SK-N-SH treated with all-trans-retinoic acid at 6 μM for 48 hours (cell line): ENCODE results near the gene PLPPR2.

Source experiments
- ATAC-seq: fragments of 200-7000 bp; cut with Tn5 transposase; 3 replicates; pipeline ENCODE4 v1.9.1; 2020; ENCODE audit warnings: mild to moderate bottlenecking, moderate library complexity
- BACH2 ChIP-seq: fragments of 250-450 bp; sonication (Bioruptor Pico); IDR thresholded peaks from 2 replicates; pipeline ENCODE4 v1.9.0; 2021; ENCODE audit warnings: mild to moderate bottlenecking, borderline replicate concordance
- CREB5 ChIP-seq: fragments of 250-450 bp; sonication (Bioruptor Pico); IDR thresholded peaks from 2 replicates; pipeline ENCODE4 v1.5.1; 2020; ENCODE audit warnings: low read depth, mild to moderate bottlenecking, moderate library complexity
- CSDC2 ChIP-seq: fragments of 250-450 bp; sonication (Bioruptor Pico); IDR thresholded peaks from 2 replicates; pipeline ENCODE4 v1.5.0; 2020; ENCODE audit warnings: mild to moderate bottlenecking, moderate library complexity
- ESRRG ChIP-seq: fragments of 250-450 bp; sonication (Bioruptor Pico); IDR thresholded peaks from 2 replicates; pipeline ENCODE4 v1.6.1; 2021; ENCODE audit warnings: mild to moderate bottlenecking
- GLIS3 ChIP-seq: fragments of 250-450 bp; sonication (Bioruptor Pico); IDR thresholded peaks from 2 replicates; pipeline ENCODE4 v1.5.0; 2020; ENCODE audit warnings: mild to moderate bottlenecking, moderate library complexity
- ISL1 ChIP-seq: fragments of 250-450 bp; sonication (Bioruptor Pico); IDR thresholded peaks from 2 replicates; pipeline ENCODE4 v2.1.2; 2022; ENCODE audit warnings: mild to moderate bottlenecking, moderate library complexity
- PATZ1 ChIP-seq: fragments of 250-450 bp; sonication (Bioruptor Pico); IDR thresholded peaks from 2 replicates; pipeline ENCODE4 v1.8.0; 2020; ENCODE audit warnings: mild to moderate bottlenecking, moderate library complexity, borderline replicate concordance
- PPARA ChIP-seq: fragments of 250-450 bp; sonication (Bioruptor Pico); IDR thresholded peaks from 2 replicates; pipeline ENCODE4 v1.5.0; 2020; ENCODE audit warnings: mild to moderate bottlenecking, borderline replicate concordance
- RARB ChIP-seq: fragments of 250-450 bp; sonication (Bioruptor Pico); IDR thresholded peaks from 2 replicates; pipeline ENCODE4 v1.8.0; 2021; ENCODE audit warnings: mild to moderate bottlenecking, moderate library complexity
- SNAI2 ChIP-seq: fragments of 250-450 bp; sonication (Bioruptor Pico); IDR thresholded peaks from 2 replicates; pipeline ENCODE4 v1.5.0; 2020; ENCODE audit warnings: mild to moderate bottlenecking, moderate library complexity
- TOX ChIP-seq: fragments of 250-450 bp; sonication (Bioruptor Pico); IDR thresholded peaks from 2 replicates; pipeline ENCODE4 v1.8.0; 2021; ENCODE audit warnings: mild to moderate bottlenecking, moderate library complexity, borderline replicate concordance
- ZFP3 ChIP-seq: fragments of 250-450 bp; sonication (Bioruptor Pico); IDR thresholded peaks from 2 replicates; pipeline ENCODE4 v1.5.0; 2020; ENCODE audit warnings: mild to moderate bottlenecking, moderate library complexity
- ZNF70 ChIP-seq: fragments of 450-650 bp; formaldehyde crosslinking; IDR thresholded peaks from 2 replicates; pipeline ENCODE4 v1.5.0; 2020; ENCODE audit warnings: mild to moderate bottlenecking, moderate library complexity
- ZNF8 ChIP-seq: fragments of 450-650 bp; formaldehyde crosslinking; IDR thresholded peaks from 2 replicates; pipeline ENCODE4 v1.5.0; 2020; ENCODE audit warnings: mild to moderate bottlenecking, moderate library complexity
- TF ChIP-seq, protein P1 (sequence below): fragments of 250-450 bp; sonication (Bioruptor Pico); IDR thresholded peaks from 2 replicates; pipeline ENCODE4 v1.5.0; 2020; ENCODE audit warnings: mild to moderate bottlenecking, moderate library complexity
- TF ChIP-seq, protein P2 (sequence below): fragments of 250-450 bp; sonication (Bioruptor Pico); IDR thresholded peaks from 2 replicates; pipeline ENCODE4 v1.8.0; 2021; ENCODE audit warnings: low read depth, mild to moderate bottlenecking, moderate library complexity, borderline replicate concordance

PLPPR2 gene

DNA sequence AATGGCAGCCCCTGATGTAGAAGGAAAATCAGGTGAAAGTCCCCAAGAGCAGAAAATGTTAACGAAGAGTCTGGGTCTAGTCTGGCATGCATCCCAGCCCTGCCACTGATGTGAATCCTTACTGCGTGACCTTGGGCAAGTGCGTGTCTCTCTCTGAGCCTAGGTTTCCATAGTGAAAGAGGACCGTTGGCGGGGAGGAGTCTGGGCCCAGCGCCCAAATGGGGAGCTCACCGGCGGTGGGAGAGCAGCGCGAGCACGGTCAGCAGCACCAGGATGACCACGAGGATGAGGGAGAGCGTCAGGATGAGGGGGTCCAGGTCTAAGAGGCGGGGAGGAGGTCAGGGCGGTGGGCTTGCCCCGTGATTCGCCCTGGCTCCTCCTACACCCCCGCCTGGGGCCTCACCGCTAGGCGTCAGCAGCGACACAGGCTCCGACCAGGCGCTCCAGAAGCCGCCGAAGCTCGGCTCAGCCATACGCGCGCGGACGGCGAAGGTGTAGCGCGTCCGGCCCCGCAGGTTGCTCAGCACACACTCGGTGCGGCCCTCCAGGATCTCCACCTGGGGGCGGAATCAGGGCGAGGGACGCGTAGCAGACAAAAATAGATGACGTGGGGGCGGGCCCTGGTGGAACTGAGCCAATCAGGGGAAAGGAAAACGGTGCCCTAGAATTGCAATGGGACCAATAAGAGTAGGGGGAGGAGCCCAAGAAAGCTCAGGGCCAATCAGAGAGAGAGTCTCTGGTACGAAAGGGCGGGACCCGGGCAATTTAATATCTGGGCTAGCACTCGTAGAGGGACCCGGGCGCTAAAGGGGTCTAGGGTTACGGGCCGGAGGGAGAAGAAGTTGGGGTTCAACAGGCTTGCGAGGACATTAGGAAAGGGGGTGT lies 25.7 kb downstream of the PLPPR2 start:
- TF ChIP-seq PPARA (CRISPR knock-in tag) (no peak), BACH2 (CRISPR knock-in tag) (no peak), ZNF70 (no peak), PATZ1 (CRISPR knock-in tag) (no peak), GLIS3 (CRISPR knock-in tag) (no peak)
- TF ChIP-seq, protein P1, sequence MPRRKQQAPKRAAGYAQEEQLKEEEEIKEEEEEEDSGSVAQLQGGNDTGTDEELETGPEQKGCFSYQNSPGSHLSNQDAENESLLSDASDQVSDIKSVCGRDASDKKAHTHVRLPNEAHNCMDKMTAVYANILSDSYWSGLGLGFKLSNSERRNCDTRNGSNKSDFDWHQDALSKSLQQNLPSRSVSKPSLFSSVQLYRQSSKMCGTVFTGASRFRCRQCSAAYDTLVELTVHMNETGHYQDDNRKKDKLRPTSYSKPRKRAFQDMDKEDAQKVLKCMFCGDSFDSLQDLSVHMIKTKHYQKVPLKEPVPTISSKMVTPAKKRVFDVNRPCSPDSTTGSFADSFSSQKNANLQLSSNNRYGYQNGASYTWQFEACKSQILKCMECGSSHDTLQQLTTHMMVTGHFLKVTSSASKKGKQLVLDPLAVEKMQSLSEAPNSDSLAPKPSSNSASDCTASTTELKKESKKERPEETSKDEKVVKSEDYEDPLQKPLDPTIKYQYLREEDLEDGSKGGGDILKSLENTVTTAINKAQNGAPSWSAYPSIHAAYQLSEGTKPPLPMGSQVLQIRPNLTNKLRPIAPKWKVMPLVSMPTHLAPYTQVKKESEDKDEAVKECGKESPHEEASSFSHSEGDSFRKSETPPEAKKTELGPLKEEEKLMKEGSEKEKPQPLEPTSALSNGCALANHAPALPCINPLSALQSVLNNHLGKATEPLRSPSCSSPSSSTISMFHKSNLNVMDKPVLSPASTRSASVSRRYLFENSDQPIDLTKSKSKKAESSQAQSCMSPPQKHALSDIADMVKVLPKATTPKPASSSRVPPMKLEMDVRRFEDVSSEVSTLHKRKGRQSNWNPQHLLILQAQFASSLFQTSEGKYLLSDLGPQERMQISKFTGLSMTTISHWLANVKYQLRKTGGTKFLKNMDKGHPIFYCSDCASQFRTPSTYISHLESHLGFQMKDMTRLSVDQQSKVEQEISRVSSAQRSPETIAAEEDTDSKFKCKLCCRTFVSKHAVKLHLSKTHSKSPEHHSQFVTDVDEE (CRISPR knock-in tag): no peak
- ATAC-seq: peak; percentile 82

- peak; percentile 5 for ATAC-seq
- TF ChIP-seq CSDC2 (CRISPR knock-in tag): no peak
These were observed 27.9 kb downstream of the PLPPR2 start for GRCh38 chr19:11382898-11383705.

- no peak for ATAC-seq
- TF ChIP-seq ZFP3 (CRISPR knock-in tag): no peak
These were observed 28.4 kb downstream of the PLPPR2 start for GRCh38 chr19:11383706-11384048.

- no peak for TF ChIP-seq SNAI2
- no peak for TF ChIP-seq TOX (CRISPR knock-in tag)
- no peak for TF ChIP-seq ISL1 (CRISPR knock-in tag)
- TF ChIP-seq, all 23 proteins: peak for 0
- ATAC-seq: no peak
These were observed 29.5 kb downstream of the PLPPR2 start for GRCh38 chr19:11384778-11385129.

DNA sequence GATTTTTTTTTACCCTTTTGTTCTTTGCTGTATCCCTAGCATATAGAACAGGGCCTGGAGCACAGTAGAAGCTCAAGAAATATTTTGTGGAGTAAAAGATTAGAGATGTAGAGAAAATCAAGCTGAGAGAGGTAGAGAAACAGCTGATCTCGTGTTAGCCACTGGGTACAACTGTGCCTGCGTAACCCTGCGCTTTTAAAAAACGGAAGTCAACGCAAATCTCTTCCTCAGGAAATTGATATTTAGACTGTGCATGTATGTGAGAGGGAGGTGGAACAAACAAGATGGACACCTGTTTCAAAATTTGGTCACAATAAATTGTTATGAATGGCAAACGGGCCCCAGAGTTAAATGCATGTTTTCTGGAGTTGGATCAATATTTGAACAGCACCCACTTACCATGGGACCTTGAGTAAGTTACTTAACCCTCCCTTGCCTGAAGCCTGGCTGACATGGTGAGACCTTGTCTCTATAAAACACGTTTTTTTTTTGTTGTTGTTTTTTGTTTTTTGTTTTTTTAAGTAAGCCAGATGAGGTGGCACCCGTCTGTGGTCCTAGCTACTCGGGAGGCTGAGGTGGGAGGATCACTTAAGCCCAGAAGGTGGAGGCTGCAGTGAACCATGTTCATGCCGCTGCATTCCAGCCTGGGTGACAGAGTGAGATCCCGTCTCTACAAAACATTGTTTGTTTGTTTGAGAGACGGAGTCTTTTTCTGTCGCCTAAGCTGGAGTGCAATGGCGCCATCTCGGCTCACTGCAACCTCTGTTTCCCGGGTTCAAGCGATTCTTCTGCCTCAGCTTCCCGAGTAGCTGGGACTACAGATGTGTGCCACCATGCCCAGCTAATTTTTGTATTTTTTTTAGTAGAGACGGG lies 32.2 kb downstream of the PLPPR2 start:
- TF ChIP-seq TOX (CRISPR knock-in tag): no peak
- TF ChIP-seq ZNF70: no peak
- TF ChIP-seq, protein P2, sequence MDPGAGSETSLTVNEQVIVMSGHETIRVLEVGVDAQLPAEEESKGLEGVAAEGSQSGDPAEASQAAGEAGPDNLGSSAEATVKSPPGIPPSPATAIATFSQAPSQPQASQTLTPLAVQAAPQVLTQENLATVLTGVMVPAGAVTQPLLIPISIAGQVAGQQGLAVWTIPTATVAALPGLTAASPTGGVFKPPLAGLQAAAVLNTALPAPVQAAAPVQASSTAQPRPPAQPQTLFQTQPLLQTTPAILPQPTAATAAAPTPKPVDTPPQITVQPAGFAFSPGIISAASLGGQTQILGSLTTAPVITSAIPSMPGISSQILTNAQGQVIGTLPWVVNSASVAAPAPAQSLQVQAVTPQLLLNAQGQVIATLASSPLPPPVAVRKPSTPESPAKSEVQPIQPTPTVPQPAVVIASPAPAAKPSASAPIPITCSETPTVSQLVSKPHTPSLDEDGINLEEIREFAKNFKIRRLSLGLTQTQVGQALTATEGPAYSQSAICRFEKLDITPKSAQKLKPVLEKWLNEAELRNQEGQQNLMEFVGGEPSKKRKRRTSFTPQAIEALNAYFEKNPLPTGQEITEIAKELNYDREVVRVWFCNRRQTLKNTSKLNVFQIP: no peak
- TF ChIP-seq ESRRG (CRISPR knock-in tag): no peak
- no peak for TF ChIP-seq PPARA (CRISPR knock-in tag)
- TF ChIP-seq, all 23 proteins: peak for 0
- ATAC-seq: no peak

DNA sequence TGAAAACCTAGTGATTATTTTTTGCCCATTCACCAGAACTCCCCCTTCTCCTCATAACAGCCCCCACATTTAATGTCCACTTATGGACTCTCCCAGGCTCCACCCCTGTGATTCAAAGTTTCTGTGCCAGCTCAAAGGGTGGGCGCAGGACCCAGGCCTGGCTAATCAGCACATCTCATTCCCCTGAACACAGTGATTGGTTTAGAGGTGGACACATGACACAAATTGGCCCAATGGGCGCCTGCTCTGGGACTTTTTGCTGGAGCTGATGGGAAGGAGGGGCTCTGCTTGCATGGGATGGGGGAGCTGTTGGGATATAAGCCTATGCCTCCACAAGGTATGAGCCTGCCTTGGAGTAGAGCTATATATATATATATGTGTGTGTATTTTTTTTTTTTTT lies 35.1 kb downstream of the PLPPR2 start:
- no peak for ATAC-seq
- TF ChIP-seq TOX (CRISPR knock-in tag) (no peak), ZNF70 (no peak), ISL1 (CRISPR knock-in tag) (no peak), PPARA (CRISPR knock-in tag) (no peak), CSDC2 (CRISPR knock-in tag) (no peak), CREB5 (CRISPR knock-in tag) (no peak), ZNF8 (CRISPR knock-in tag) (no peak), RARB (CRISPR knock-in tag) (no peak)
- TF ChIP-seq, protein P2: no peak
- TF ChIP-seq, all 23 proteins: peak for 0
